Activated T-cell treated with anti-CD3 and anti-CD28 coated beads, Interleukin-2, amount 50 U/mL, for 24 hours (primary cell): ENCODE measurements around the gene GSK3B.

Source experiments
- DNase-seq: peaks from one replicate; pipeline ENCODE4 v3.0.0-alpha.2; 2020
- H3K27ac Mint-ChIP-seq: 2 replicates; pipeline ENCODE4 v1.8.0; 2020; ENCODE audit warnings: mild to moderate bottlenecking, mixed read lengths
- H3K27me3 Mint-ChIP-seq: 2 replicates; pipeline ENCODE4 v1.8.0; 2020; ENCODE audit warnings: mixed read lengths
- H3K36me3 Mint-ChIP-seq: 2 replicates; pipeline ENCODE4 v1.8.0; 2020; ENCODE audit warnings: low read depth, mixed read lengths
- H3K4me1 Mint-ChIP-seq: 2 replicates; pipeline ENCODE4 v1.8.0; 2020; ENCODE audit warnings: low read depth, mixed read lengths
- H3K4me3 Mint-ChIP-seq: 2 replicates; pipeline ENCODE4 v1.8.0; 2020; ENCODE audit warnings: mild to moderate bottlenecking, moderate library complexity, mixed read lengths
- H3K9me3 Mint-ChIP-seq: 2 replicates; pipeline ENCODE4 v1.8.0; 2020; ENCODE audit warnings: mixed read lengths

The GSK3B gene

DNA sequence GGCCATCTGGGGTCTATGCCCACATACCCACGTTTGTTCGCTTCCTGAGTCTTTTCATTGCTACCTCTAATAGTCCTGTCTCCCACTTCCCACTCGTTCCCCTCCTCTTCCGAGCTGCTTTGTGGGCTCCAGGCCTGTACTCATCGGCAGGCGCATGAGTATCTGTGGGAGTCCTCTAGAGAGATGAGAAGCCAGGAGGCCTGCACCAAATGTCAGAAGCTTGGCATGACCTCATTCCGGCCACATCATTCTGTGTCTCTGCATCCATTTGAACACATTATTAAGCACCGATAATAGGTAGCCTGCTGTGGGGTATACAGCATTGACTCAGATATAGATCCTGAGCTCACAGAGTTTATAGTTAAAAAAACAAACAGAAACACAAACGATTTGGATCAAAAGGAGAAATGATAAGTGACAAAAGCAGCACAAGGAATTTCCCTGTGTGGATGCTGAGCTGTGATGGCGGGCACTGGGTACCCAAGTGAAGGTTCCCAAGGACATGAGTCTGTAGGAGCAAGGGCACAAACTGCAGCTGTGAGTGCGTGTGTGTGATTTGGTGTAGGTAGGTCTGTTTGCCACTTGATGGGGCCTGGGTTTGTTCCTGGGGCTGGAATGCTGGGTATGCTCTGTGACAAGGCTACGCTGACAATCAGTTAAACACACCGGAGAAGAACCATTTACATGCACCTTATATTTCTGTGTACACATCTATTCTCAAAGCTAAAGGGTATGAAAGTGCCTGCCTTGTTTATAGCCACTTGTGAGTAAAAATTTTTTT lies 276.5 kb downstream of the GSK3B start:
- no peaks in the 10 kb centered on the region for H3K9me3 Mint-ChIP-seq
- peaks cover 5% of the 10 kb centered on the region for H3K4me1 Mint-ChIP-seq
- no peak overlapping the region for H3K4me3 Mint-ChIP-seq
- H3K27me3 Mint-ChIP-seq, result no peaks in the 10 kb centered on the region
- DNase-seq, result no peak
- no peak overlapping the region for H3K27ac Mint-ChIP-seq
- no peaks in the 10 kb centered on the region for H3K36me3 Mint-ChIP-seq

DNA sequence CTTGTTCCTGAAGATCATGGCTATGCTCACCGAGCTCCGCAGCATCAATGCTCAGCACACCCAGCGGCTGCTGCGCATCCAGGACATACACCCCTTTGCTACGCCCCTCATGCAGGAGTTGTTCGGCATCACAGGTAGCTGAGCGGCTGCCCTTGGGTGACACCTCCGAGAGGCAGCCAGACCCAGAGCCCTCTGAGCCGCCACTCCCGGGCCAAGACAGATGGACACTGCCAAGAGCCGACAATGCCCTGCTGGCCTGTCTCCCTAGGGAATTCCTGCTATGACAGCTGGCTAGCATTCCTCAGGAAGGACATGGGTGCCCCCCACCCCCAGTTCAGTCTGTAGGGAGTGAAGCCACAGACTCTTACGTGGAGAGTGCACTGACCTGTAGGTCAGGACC lies 277.2 kb downstream of the GSK3B start:
- H3K4me1 Mint-ChIP-seq, result peaks cover 5% of the 10 kb centered on the region
- H3K36me3 Mint-ChIP-seq, result no peaks in the 10 kb centered on the region
- H3K27ac Mint-ChIP-seq, result no peak overlapping the region
- H3K4me3 Mint-ChIP-seq, result no peak overlapping the region
- H3K27me3 Mint-ChIP-seq, result no peaks in the 10 kb centered on the region
- H3K9me3 Mint-ChIP-seq, result no peaks in the 10 kb centered on the region
- DNase-seq, result no peak

DNA sequence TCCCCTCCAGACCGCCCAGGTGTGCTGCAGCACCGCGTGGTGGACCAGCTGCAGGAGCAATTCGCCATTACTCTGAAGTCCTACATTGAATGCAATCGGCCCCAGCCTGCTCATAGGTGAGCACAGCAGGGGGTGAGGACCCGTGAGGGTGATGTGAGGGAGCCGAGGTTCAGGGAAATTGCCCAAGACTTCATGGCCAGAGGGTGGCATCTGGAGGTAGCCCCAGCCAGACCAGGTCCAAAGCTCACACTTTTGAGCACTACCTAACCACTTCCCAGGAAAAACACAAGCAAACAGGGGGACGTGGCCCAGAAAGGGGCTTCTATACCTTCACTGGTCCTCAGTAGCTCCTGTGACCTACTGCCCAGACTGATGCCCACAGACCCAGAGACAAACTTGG lies 278.5 kb downstream of the GSK3B start:
- Mint-ChIP-seq H3K27me3 (no peaks in the 10 kb centered on the region), H3K4me1 (peaks cover 1% of the 10 kb centered on the region), H3K4me3 (no peak overlapping the region), H3K9me3 (no peaks in the 10 kb centered on the region), H3K36me3 (no peaks in the 10 kb centered on the region), H3K27ac (no peak overlapping the region)
- DNase-seq, result no peak

DNA sequence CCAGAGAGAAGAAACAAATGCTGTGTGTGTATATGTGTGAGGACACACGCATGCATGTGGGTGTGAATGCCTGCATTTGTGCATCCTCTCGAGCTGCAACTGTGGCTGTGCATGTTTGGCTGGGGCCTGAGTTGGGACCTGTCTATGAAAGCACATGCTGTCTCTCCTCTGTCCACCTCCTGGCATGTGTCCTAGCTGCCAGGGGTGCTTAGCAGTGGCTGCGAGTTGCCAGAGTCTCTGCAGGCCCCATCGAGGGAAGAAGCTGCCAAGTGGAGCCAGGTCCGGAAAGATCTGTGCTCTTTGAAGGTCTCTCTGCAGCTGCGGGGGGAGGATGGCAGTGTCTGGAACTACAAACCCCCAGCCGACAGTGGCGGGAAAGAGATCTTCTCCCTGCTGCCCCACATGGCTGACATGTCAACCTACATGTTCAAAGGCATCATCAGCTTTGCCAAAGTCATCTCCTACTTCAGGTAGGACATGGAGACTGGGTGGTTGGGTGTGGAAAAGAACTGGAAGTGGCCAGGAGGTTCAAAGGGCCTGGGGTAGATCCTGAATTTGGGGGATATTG lies 281.7 kb downstream of the GSK3B start:
- Mint-ChIP-seq H3K27me3 (no peaks in the 10 kb centered on the region), H3K4me3 (no peak overlapping the region), H3K9me3 (no peaks in the 10 kb centered on the region), H3K27ac (no peak overlapping the region), H3K36me3 (no peaks in the 10 kb centered on the region), H3K4me1 (peaks cover 14% of the 10 kb centered on the region)
- no peak for DNase-seq

DNA sequence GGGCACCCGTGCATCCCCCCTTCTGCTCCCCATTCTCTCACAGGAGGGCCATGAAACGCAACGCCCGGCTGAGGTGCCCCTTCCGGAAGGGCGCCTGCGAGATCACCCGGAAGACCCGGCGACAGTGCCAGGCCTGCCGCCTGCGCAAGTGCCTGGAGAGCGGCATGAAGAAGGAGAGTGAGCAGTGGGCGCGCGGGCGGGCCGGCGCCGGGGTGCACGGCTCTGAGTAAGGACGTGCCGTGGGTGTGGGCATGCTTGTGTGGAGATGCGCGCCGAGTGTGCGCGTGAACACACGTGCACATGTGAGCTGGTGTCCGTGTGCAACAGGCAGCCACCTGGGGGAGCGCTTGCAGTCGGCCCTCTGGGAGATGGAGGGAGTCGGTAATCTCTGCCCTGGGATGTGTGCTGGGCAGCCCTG lies 284.2 kb downstream of the GSK3B start:
- no peaks in the 10 kb centered on the region for H3K27me3 Mint-ChIP-seq
- peak overlapping the region; percentile 84 for H3K27ac Mint-ChIP-seq
- H3K9me3 Mint-ChIP-seq, result no peaks in the 10 kb centered on the region

DNA sequence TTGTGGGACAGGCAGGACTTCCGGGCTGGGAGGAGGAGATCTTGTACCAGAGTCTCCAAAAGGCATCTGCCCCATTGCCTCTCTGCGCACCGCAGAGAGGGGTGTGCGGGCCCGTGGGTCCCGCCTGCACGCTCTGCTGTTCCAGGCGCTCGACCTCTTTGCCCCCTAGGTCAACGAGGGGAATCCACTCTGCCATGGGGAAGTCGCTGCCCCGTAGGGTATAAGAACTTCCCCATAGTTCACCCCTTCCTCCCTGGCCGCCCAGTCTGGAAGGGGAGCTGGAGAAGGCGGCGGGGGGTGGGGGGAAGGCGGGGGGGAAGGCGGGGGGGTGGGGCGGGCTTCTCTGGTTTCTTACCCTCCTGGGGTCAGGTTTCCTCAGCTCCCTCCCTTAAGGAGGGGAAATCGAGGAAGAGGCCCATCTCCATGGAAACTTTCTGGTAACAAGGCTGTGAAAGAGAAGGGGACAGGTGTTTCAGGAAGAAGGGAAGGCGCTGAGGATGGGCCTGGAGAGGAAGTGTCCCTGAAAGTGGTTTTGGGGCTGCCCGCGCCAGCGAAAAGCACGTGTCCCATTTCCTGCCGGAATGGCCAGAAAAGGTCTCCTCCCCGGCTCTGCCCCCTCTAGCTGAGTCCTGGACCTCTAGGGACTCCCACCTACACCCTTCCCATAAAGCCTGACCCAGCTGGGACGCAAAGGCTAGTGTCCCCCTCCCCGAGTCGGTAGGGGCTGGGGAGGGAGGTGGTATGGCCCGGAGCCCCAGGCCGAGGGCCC lies 284.8 kb downstream of the GSK3B start:
- Mint-ChIP-seq H3K27me3 (no peaks in the 10 kb centered on the region), H3K36me3 (no peaks in the 10 kb centered on the region), H3K9me3 (no peaks in the 10 kb centered on the region), H3K27ac (peak overlapping the region; percentile 84), H3K4me3 (peak overlapping the region; percentile 69), H3K4me1 (peaks cover 14% of the 10 kb centered on the region)
- no peak for DNase-seq

More for the DNA sequence above, 284.2 kb downstream of the GSK3B start:
- Mint-ChIP-seq H3K36me3 (no peaks in the 10 kb centered on the region), H3K4me1 (peaks cover 14% of the 10 kb centered on the region), H3K4me3 (peak overlapping the region; percentile 69)
- DNase-seq, result peak; percentile 80

DNA sequence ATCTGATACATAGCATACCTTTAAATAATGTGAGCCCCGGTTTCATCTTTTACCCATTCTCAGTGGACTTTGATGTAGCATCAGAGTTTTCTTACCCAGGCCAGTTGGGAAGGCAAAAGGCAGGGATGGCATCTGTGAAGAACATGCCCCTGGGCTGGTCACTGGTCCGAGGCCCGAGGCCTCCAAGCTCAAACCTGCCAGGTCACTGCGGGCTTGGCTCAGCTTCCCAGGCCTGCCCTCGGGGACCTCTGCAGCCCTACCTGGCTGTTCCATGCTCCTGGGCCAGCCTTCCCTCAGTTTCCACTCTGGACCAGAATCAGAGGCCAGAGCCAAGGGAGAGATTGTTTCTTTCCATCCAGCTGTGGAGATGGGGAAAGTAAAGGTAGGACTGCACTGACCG lies 285.4 kb downstream of the GSK3B start:
- H3K4me3 Mint-ChIP-seq, result no peak overlapping the region
- no peaks in the 10 kb centered on the region for H3K36me3 Mint-ChIP-seq
- no peaks in the 10 kb centered on the region for H3K9me3 Mint-ChIP-seq
- H3K27ac Mint-ChIP-seq, result peak overlapping the region; percentile 39
- peaks cover 14% of the 10 kb centered on the region for H3K4me1 Mint-ChIP-seq
- no peaks in the 10 kb centered on the region for H3K27me3 Mint-ChIP-seq
- DNase-seq, result no peak

DNA sequence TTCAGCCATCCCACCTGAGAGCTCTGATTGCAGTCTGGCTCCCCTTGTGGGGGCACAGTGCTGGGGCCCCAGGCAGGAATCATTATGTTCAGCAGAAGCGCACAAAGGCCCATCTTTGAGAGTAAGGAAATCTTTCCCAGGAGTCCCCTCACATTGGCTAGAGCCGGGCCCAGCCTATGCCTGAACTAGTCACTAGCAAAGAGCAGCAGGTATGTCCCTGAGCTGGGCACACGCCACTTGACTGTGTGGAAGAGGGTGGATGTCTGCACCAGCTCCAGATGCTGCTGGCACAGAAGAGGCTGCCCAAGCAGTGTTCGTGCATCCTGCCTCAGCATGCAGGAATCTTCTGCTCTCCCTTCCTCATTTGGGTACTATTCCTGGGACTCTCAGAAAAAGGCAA lies 286.0 kb downstream of the GSK3B start:
- peaks cover 14% of the 10 kb centered on the region for H3K4me1 Mint-ChIP-seq
- no peak overlapping the region for H3K4me3 Mint-ChIP-seq
- H3K36me3 Mint-ChIP-seq, result no peaks in the 10 kb centered on the region
- H3K27ac Mint-ChIP-seq, result no peak overlapping the region
- H3K27me3 Mint-ChIP-seq, result no peaks in the 10 kb centered on the region
- H3K9me3 Mint-ChIP-seq, result no peaks in the 10 kb centered on the region
- no peak for DNase-seq

DNA sequence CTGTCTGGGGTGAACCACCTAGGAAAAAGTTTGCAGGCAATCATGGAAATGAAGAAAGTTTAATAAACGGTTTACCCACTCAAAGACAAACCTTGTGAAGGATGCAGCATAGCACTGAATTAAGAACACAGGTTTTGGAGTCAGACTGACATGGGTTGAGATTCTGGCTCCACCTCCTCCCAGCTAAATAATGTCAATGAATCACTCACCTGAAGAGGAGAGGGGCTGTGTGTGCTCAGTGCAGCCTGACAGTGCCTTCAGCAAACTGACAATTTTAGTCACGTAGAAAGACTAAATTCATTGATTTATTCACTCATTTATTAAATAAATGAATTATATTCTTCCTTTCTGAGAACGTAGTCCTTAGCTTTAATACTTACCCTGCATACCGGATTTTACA lies 293.4 kb downstream of the GSK3B start:
- no peaks in the 10 kb centered on the region for H3K36me3 Mint-ChIP-seq
- H3K27me3 Mint-ChIP-seq, result peaks cover 17% of the 10 kb centered on the region
- H3K9me3 Mint-ChIP-seq, result no peaks in the 10 kb centered on the region
- H3K27ac Mint-ChIP-seq, result no peak overlapping the region
- no peaks in the 10 kb centered on the region for H3K4me1 Mint-ChIP-seq
- DNase-seq, result no peak
- H3K4me3 Mint-ChIP-seq, result no peak overlapping the region

DNA sequence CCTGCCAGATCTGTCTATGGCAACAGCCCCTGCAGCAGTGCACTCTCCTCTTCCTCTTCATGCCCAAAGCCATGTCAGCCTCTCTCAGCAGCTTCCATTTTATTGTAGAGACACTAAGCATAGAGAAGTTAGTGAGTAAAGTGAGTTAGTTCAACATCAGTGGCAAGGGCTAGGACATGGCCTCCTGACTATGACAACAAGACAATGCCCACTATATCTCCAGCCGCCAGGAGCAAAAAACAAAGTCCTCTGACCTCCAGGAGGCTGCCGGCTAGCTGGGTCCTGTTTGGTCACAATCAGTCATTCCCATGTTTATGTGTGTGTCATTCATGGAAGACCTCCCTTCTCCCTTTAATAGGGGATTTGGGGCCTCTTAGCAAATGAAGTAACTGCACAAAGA lies 297.5 kb downstream of the GSK3B start:
- Mint-ChIP-seq H3K27me3 (peaks cover 17% of the 10 kb centered on the region), H3K4me1 (no peaks in the 10 kb centered on the region), H3K36me3 (no peaks in the 10 kb centered on the region), H3K9me3 (no peaks in the 10 kb centered on the region), H3K27ac (no peak overlapping the region), H3K4me3 (no peak overlapping the region)
- no peak for DNase-seq

DNA sequence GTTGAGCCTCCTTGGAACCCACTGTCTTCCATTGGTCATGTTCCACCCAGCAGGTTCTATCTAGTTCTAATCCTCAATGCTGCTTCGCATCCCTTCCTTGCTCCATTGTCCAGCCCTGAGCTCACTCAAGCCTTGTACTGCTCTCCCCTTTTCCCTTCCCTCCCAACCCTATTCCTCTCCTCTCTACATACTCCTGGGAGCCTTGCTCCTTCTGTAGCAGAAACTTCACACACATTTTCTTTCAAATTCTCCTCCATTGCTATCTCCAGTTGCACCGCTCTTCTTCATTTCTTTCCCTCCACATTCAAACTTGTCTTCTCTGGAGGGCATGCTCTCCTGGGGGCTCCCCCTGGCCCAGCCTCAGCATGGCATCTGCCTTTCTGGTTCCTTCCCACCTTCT lies 297.9 kb downstream of the GSK3B start:
- H3K27me3 Mint-ChIP-seq, result peaks cover 13% of the 10 kb centered on the region

DNA sequence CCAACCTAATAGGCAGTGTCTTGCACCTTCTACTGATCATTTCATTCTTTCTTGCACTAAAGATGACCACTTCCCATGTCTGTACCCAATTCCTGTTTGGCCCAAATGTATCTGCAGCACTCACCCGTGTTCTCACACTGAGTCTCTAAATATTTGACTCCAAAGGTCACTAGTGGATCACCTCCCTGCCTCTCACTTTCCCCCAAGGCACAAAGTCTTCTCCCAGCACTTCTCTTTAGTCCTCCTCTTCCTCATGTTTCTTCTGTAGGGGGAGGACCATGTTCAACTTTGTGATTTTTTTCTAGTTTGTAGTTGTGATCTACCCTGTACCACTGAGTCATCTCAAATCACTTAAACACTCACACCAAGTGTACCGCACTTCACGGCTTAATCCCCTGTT lies 298.4 kb downstream of the GSK3B start:
- H3K27ac Mint-ChIP-seq, result no peak overlapping the region
- no peaks in the 10 kb centered on the region for H3K36me3 Mint-ChIP-seq
- DNase-seq, result no peak
- peaks cover 13% of the 10 kb centered on the region for H3K27me3 Mint-ChIP-seq
- H3K4me1 Mint-ChIP-seq, result no peaks in the 10 kb centered on the region
- no peak overlapping the region for H3K4me3 Mint-ChIP-seq
- no peaks in the 10 kb centered on the region for H3K9me3 Mint-ChIP-seq

More for the DNA sequence above, 297.9 kb downstream of the GSK3B start:
- Mint-ChIP-seq H3K4me3 (no peak overlapping the region), H3K4me1 (no peaks in the 10 kb centered on the region), H3K9me3 (no peaks in the 10 kb centered on the region), H3K36me3 (no peaks in the 10 kb centered on the region), H3K27ac (no peak overlapping the region)
- no peak for DNase-seq

DNA sequence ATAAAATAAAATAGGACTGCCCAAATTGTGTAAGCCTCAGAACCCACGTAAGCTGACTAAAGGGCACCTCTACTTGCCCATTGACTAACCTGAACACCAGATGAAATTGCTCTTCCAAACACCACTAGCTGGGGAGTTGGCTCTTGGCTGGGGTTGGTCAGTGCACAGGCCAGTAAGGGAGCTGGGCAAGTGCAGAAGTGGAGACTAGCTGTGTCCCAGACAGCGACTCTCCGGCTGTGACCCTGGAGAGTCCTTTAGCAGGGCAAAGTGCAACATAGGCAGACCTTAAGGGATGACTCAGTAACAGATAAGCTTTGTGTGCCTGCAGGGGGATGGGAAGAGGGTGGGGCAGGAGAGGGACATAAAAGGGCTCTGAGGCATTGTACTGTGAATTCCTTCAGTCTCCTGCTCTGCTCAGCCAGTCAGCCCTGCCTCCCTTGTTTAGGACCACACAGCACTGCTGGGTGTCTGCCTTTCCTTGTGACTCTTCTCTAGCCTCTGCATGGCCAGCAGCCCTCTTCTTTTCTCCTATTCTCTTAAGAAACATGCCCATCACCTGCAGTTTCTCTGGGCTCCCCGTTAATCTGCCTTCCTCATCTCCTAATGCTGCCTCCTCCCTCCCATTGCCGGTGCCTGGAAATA lies 299.2 kb downstream of the GSK3B start:
- Mint-ChIP-seq H3K27me3 (peaks cover 9% of the 10 kb centered on the region), H3K9me3 (no peaks in the 10 kb centered on the region), H3K4me1 (no peaks in the 10 kb centered on the region), H3K27ac (no peak overlapping the region), H3K36me3 (no peaks in the 10 kb centered on the region), H3K4me3 (no peak overlapping the region)
- no peak for DNase-seq

DNA sequence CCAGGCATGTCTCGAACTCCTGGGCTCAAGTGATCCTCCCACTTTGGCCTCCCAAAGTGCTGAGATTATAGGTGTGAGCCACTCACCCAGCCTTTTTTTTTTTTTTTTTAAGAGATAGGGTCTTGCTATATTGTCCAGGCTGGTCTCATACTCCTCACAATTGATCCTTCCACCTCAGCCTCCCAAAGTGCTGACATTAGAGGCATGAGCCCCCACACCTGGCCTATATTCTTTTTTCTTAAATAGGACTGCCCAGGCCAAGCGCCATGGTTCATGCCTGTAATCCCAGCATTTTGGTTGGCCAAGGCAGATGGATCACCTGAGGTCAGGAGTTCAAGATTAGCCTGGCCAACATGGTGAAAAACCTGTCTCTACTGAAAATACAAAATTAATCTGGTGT lies 299.8 kb downstream of the GSK3B start:
- no peaks in the 10 kb centered on the region for H3K36me3 Mint-ChIP-seq
- H3K9me3 Mint-ChIP-seq, result no peaks in the 10 kb centered on the region
- no peak for DNase-seq
- H3K27ac Mint-ChIP-seq, result no peak overlapping the region
- H3K4me3 Mint-ChIP-seq, result no peak overlapping the region
- H3K4me1 Mint-ChIP-seq, result no peaks in the 10 kb centered on the region
- peaks cover 9% of the 10 kb centered on the region for H3K27me3 Mint-ChIP-seq
